Caco-2 (cell line): ENCODE measurements around the gene DEPP1. TPM values are rescaled to one million over a fixed set of nuclear protein-coding genes. Genes with fewer than 3 reads are reported as not detected.
A peak's percentile ranks its signal among the peaks of the same experiment; 100 is the strongest.

Experiments
- BruUV-seq: library from RNA; stranded (reverse); fragments of 400-500 nt; replicated peaks from 2 replicates; lab custom pipeline; 2021; lab: Mats Ljungman, UMichigan
- CTCF ChIA-PET: fragments of 300-600 bp; sonication (Branson Sonifier 250); formaldehyde crosslinking; loops from one replicate; lab custom pipeline; 2022; ENCODE audit warnings: antibody characterized with exemption; lab: Charles Lee
- POLR2A ChIA-PET: fragments of 300-600 bp; sonication (Branson Sonifier 250); formaldehyde crosslinking; loops from one replicate; lab custom pipeline; 2022; ENCODE audit warnings: antibody characterized with exemption; lab: Charles Lee
- DNase-seq, 2 experiments: peaks; one replicate each; pipeline versions ENCODE4 v3.0.0 to v3.0.0-alpha.2; 2020 to 2022
- H3K27me3 ChIP-seq: replicated peaks from 2 replicates; pipeline ENCODE4 v1.6.0; 2011; ENCODE audit warnings: low read length; ENCODE audit not compliant: control insufficient read depth, insufficient read depth
- H3K36me3 ChIP-seq: 2 replicates; pipeline ENCODE4 v1.5.1; 2011; ENCODE audit warnings: low read length; ENCODE audit not compliant: control insufficient read depth, insufficient read depth
- H3K4me1 ChIP-seq: fragments of 250-450 bp; sonication (Bioruptor Pico); 2 replicates; pipeline ENCODE4 v1.5.1; 2020; ENCODE audit warnings: mild to moderate bottlenecking
- H3K4me3 ChIP-seq: 2 replicates; pipeline ENCODE4 v1.5.1; 2011; ENCODE audit warnings: low read depth, mild to moderate bottlenecking, control low read depth, low read length
- H3K9me3 ChIP-seq: fragments of 250-450 bp; sonication (Bioruptor Pico); 2 replicates; pipeline ENCODE4 v1.5.1; 2020; ENCODE audit warnings: mild to moderate bottlenecking, moderate library complexity
- H3K27ac Mint-ChIP-seq: one replicate; pipeline ENCODE4 v1.8.0; 2022; ENCODE audit warnings: mixed read lengths; ENCODE audit not compliant: unreplicated experiment
- H3K27me3 Mint-ChIP-seq: one replicate; pipeline ENCODE4 v1.8.0; 2022; ENCODE audit warnings: mixed read lengths; ENCODE audit not compliant: insufficient read depth, unreplicated experiment
- H3K36me3 Mint-ChIP-seq: one replicate; pipeline ENCODE4 v1.8.0; 2022; ENCODE audit warnings: mild to moderate bottlenecking, mixed read lengths; ENCODE audit not compliant: insufficient read depth, unreplicated experiment
- H3K4me1 Mint-ChIP-seq: one replicate; pipeline ENCODE4 v1.8.0; 2022; ENCODE audit warnings: low read depth, mixed read lengths; ENCODE audit not compliant: unreplicated experiment
- H3K4me3 Mint-ChIP-seq: one replicate; pipeline ENCODE4 v1.8.0; 2022; ENCODE audit warnings: mild to moderate bottlenecking, moderate library complexity, mixed read lengths; ENCODE audit not compliant: unreplicated experiment
- H3K9me3 Mint-ChIP-seq: one replicate; pipeline ENCODE4 v1.8.0; 2022; ENCODE audit warnings: mixed read lengths; ENCODE audit not compliant: unreplicated experiment
- intact Hi-C: fragments of 100-400 bp; cut with micrococcal nuclease; formaldehyde crosslinking; loops from one replicate; pipeline ENCODE4 v1.10.0; 2022; ENCODE audit not compliant: unreplicated experiment
- total RNA-seq: library from RNA; stranded (reverse); gene quantifications from 2 replicates; pipeline ENCODE4 v1.2.3, GENCODE V29; 2022
- TF ChIP-seq, protein P1 (sequence below), 2 experiments: fragments of 200-600 bp in 1 of 2; IDR thresholded peaks; 1 replicate in 1 of 2; 2 replicates in 1 of 2; pipeline versions ENCODE4 v1.5.1 to v1.8.0; 2011 to 2022; ENCODE audit warnings: antibody characterized with exemption in 1 of 2, control low read depth in 1 of 2, inconsistent platforms in 1 of 2, low read depth in 1 of 2, low read length in 1 of 2, mild to moderate bottlenecking in 1 of 2, moderate library complexity in 1 of 2; ENCODE audit not compliant: insufficient read depth in 1 of 2, severe bottlenecking in 1 of 2, unreplicated experiment in 1 of 2

Gene DEPP1
- total RNA-seq, 1 experiment from 2014 or later, result 13.6 TPM

GRCh38 chr10:44993226-44993921 is 14.8 kb upstream of the DEPP1 start:
- CTCF ChIA-PET, result interaction anchor here (1.2 to 4.8 kb wide), 4 partner anchors 15 to 60 kb away, joined by 5 to 27 read pairs (median 8); partner anchors contain the start of gene DEPP1
- Mint-ChIP-seq H3K27me3 (no peaks in the 10 kb centered on the region), H3K36me3 (peaks cover 19% of the 10 kb centered on the region), H3K9me3 (no peaks in the 10 kb centered on the region), H3K27ac (peak overlapping the region; percentile 96), H3K4me3 (peak overlapping the region; percentile 31), H3K4me1 (peaks cover 48% of the 10 kb centered on the region)
- no TSS peak for BruUV-seq
- Histone ChIP-seq H3K36me3 (no peaks in the 10 kb centered on the region), H3K9me3 (no peaks in the 10 kb centered on the region), H3K27me3 (no peaks in the 10 kb centered on the region), H3K4me3 (no peak overlapping the region), H3K4me1 (peaks cover 60% of the 10 kb centered on the region)
- intact Hi-C loops, result no loop called here
- DNase-seq, result peak in 1 of 2 experiments; percentile 41
- TF ChIP-seq, protein P1, sequence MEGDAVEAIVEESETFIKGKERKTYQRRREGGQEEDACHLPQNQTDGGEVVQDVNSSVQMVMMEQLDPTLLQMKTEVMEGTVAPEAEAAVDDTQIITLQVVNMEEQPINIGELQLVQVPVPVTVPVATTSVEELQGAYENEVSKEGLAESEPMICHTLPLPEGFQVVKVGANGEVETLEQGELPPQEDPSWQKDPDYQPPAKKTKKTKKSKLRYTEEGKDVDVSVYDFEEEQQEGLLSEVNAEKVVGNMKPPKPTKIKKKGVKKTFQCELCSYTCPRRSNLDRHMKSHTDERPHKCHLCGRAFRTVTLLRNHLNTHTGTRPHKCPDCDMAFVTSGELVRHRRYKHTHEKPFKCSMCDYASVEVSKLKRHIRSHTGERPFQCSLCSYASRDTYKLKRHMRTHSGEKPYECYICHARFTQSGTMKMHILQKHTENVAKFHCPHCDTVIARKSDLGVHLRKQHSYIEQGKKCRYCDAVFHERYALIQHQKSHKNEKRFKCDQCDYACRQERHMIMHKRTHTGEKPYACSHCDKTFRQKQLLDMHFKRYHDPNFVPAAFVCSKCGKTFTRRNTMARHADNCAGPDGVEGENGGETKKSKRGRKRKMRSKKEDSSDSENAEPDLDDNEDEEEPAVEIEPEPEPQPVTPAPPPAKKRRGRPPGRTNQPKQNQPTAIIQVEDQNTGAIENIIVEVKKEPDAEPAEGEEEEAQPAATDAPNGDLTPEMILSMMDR (IDR thresholded peaks at IDR 0.05; ENCODE audit: insufficient read depth in 1 of 2, low read depth in 1 of 2, low read length in 1 of 2, severe bottlenecking in 1 of 2, unreplicated experiment in 1 of 2), result no peak
- POLR2A ChIA-PET, result interaction anchor here (0.8 kb wide), 1 partner anchor 15 kb away, joined by 6 read pairs; the partner anchor contains the start of gene DEPP1

DNA sequence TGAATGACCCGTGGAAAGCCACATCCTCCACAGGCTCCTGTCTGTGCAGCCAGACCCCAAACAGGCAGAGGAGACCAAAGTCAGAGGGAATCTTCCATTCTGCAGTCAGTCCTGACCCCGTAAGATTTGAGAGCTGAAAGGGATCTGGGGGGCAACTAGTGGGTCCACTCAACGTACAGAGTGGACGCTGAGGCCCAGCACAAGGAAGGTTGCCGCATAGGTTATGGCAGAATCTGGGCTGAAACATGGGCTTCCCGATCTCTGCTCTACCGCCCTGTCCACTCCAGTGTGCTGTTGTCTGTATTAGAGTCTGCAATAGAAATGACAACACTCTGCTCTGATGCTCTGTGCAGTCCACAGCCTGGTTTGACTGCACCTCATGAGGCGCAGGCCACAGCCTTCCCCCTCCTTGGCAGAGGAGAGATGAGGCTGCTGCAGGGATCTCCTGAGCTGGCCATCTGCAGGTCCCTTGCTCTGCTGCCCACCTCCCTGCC is 14.2 kb upstream of the DEPP1 start:
- Histone ChIP-seq H3K27me3 (no peaks in the 10 kb centered on the region), H3K4me1 (peaks cover 60% of the 10 kb centered on the region), H3K9me3 (no peaks in the 10 kb centered on the region), H3K4me3 (no peak overlapping the region), H3K36me3 (no peaks in the 10 kb centered on the region)
- DNase-seq, result no peak
- H3K4me1 Mint-ChIP-seq, result peaks cover 48% of the 10 kb centered on the region
- no TSS peak for BruUV-seq
- H3K27me3 Mint-ChIP-seq, result no peaks in the 10 kb centered on the region
- intact Hi-C loops, result no loop called here
- H3K27ac Mint-ChIP-seq, result peak overlapping the region; percentile 96
- CTCF ChIA-PET, result interaction anchor here (4.8 kb wide), 1 partner anchor 60 kb away, joined by 27 read pairs; no protein-coding TSS in a partner anchor
- H3K9me3 Mint-ChIP-seq, result no peaks in the 10 kb centered on the region
- H3K4me3 Mint-ChIP-seq, result no peak overlapping the region
- peaks cover 19% of the 10 kb centered on the region for H3K36me3 Mint-ChIP-seq
- TF ChIP-seq, protein P1 (IDR thresholded peaks at IDR 0.05; ENCODE audit: insufficient read depth in 1 of 2, low read depth in 1 of 2, low read length in 1 of 2, severe bottlenecking in 1 of 2, unreplicated experiment in 1 of 2), result no peak
- POLR2A ChIA-PET, result no interaction called here

GRCh38 chr10:44992070-44992731 is 13.6 kb upstream of the DEPP1 start:
- H3K4me1 ChIP-seq, result peaks cover 60% of the 10 kb centered on the region
- intact Hi-C loops, result no loop called here
- ChIA-PET POLR2A (no interaction called here), CTCF (interaction anchor here (4.8 kb wide), 1 partner anchor 59 kb away, joined by 27 read pairs; no protein-coding TSS in a partner anchor)
- Mint-ChIP-seq H3K4me3 (no peak overlapping the region), H3K4me1 (peaks cover 48% of the 10 kb centered on the region), H3K27me3 (no peaks in the 10 kb centered on the region), H3K27ac (peak overlapping the region; percentile 96), H3K9me3 (no peaks in the 10 kb centered on the region), H3K36me3 (peaks cover 19% of the 10 kb centered on the region)
- no peaks in the 10 kb centered on the region for H3K36me3 ChIP-seq
- H3K27me3 ChIP-seq, result no peaks in the 10 kb centered on the region
- H3K9me3 ChIP-seq, result no peaks in the 10 kb centered on the region
- TF ChIP-seq, protein P1 (IDR thresholded peaks at IDR 0.05; ENCODE audit: insufficient read depth in 1 of 2, low read depth in 1 of 2, low read length in 1 of 2, severe bottlenecking in 1 of 2, unreplicated experiment in 1 of 2), result no peak
- H3K4me3 ChIP-seq, result no peak overlapping the region
- BruUV-seq, result no TSS peak
- DNase-seq, result peak in 1 of 2 experiments; percentile 31
